Measurements from ENCODE around the gene ASAP2.
"Not testable (repeated sequence)": the region's sequence is repeated elsewhere in the genome, so short reads cannot be mapped to it uniquely, and the experiment has no call there.

Gene ASAP2

GRCh38 chr2:9390151-9390850 lies 183.7 kb downstream of the ASAP2 start:
- no peak for DNase-seq (ENCODE audit: low spot score)
- no peak for TF ChIP-seq CTCF (IDR thresholded peaks at IDR 0.05; ENCODE audit: extremely low read depth, insufficient read depth, missing control alignments)
- in situ Hi-C loops (cut with MboI; ENCODE audit: low pct_unique_long_range_greater_than_20kb, low sequenced_read_pairs, unreplicated experiment): no loop called here

GRCh38 chr2:9390991-9391390 lies 184.4 kb downstream of the ASAP2 start:
- in situ Hi-C loops (cut with MboI; ENCODE audit: low pct_unique_long_range_greater_than_20kb, low sequenced_read_pairs, unreplicated experiment): no loop called here
- no peak for DNase-seq (ENCODE audit: low spot score)
- TF ChIP-seq CTCF (IDR thresholded peaks at IDR 0.05; ENCODE audit: extremely low read depth, insufficient read depth, missing control alignments): no peak

GRCh38 chr2:9391961-9392720 lies 185.5 kb downstream of the ASAP2 start:
- TF ChIP-seq CTCF (IDR thresholded peaks at IDR 0.05; ENCODE audit: extremely low read depth, insufficient read depth, missing control alignments): no peak
- in situ Hi-C loops (cut with MboI; ENCODE audit: low pct_unique_long_range_greater_than_20kb, low sequenced_read_pairs, unreplicated experiment): no loop called here

GRCh38 chr2:9392898-9393765 lies 186.5 kb downstream of the ASAP2 start:
- in situ Hi-C loops (cut with MboI; ENCODE audit: low pct_unique_long_range_greater_than_20kb, low sequenced_read_pairs, unreplicated experiment): no loop called here
- DNase-seq (ENCODE audit: low spot score): no peak
- no peak for TF ChIP-seq CTCF (IDR thresholded peaks at IDR 0.05; ENCODE audit: extremely low read depth, insufficient read depth, missing control alignments)

More at GRCh38 chr2:9391961-9392720, 185.5 kb downstream of the ASAP2 start:
- DNase-seq (ENCODE audit: low spot score): no peak

GRCh38 chr2:9394816-9395215 lies 188.2 kb downstream of the ASAP2 start:
- no peak for DNase-seq (ENCODE audit: low spot score)
- TF ChIP-seq CTCF (IDR thresholded peaks at IDR 0.05; ENCODE audit: extremely low read depth, insufficient read depth, missing control alignments): no peak
- in situ Hi-C loops (cut with MboI; ENCODE audit: low pct_unique_long_range_greater_than_20kb, low sequenced_read_pairs, unreplicated experiment): no loop called here

- in situ Hi-C loops (cut with MboI; ENCODE audit: low pct_unique_long_range_greater_than_20kb, low sequenced_read_pairs, unreplicated experiment): no loop called here
- no peak for TF ChIP-seq CTCF (IDR thresholded peaks at IDR 0.05; ENCODE audit: extremely low read depth, insufficient read depth, missing control alignments)
- no peak for DNase-seq (ENCODE audit: low spot score)
Measured at GRCh38 chr2:9397201-9397600, 190.6 kb downstream of the ASAP2 start.

GRCh38 chr2:9398251-9398650 lies 191.6 kb downstream of the ASAP2 start:
- in situ Hi-C loops (cut with MboI; ENCODE audit: low pct_unique_long_range_greater_than_20kb, low sequenced_read_pairs, unreplicated experiment); DNase-seq (ENCODE audit: low spot score): not testable (repeated sequence)

Data from GM13977 (cell line).